GM19351 (cell line): Measurements from ENCODE around the gene TMEM129.

Experiments
- ATAC-seq: cut with Tn5 transposase; IDR thresholded peaks from one replicate; pipeline ENCODE4 v1.9.1; 2021; ENCODE audit warnings: mild to moderate bottlenecking, moderate library complexity; ENCODE audit not compliant: unreplicated experiment

The TMEM129 gene

GRCh38 chr4:1670279-1670678 lies 50.8 kb downstream of the TMEM129 start:
- ATAC-seq, result no peak

- no peak for ATAC-seq
These were observed 51.3 kb downstream of the TMEM129 start for GRCh38 chr4:1669850-1670249.

GRCh38 chr4:1669270-1669669 lies 51.9 kb downstream of the TMEM129 start:
- no peak for ATAC-seq

DNA sequence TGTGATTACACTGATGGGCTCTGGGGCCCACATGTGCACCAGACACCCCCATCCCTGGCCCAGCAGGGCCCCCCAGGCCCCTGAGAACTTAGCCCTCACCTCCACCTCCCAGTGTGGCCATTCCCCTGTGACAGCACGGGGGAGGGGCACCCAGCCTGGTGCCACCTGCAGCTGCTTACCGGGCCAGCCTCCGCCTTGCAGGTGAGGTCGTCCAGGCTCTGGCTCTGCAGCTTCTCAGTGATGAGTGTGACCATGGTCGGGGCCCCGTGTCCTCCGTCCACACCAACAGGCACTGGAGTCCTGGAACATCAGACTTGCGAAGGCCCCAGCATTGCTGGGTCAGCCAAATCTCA lies 52.7 kb downstream of the TMEM129 start:
- no peak for ATAC-seq

- no peak for ATAC-seq
These were observed 53.9 kb downstream of the TMEM129 start for GRCh38 chr4:1667273-1667672.

- ATAC-seq, result no peak
These were observed 54.7 kb downstream of the TMEM129 start for GRCh38 chr4:1666391-1666790.
